Activated CD8-positive, alpha-beta memory T cell treated with anti-CD3 and anti-CD28 coated beads, Interleukin-2, amount 10 ng/mL, durations not matched to agents 7 days and 5 days (primary cell): Measurements from ENCODE around the gene CNPY1. TPM values are rescaled to one million over a fixed set of nuclear protein-coding genes. Genes with fewer than 3 reads are reported as not detected.

Experiments
- ATAC-seq: fragments of 150-1000 bp; cut with Tn5 transposase; one replicate; pipeline ENCODE4 v1.10.0; 2021; ENCODE audit warnings: moderate library complexity
- CTCF ChIA-PET: fragments of 350-600 bp; sonication (Branson Sonifier 250); formaldehyde crosslinking; loops from one replicate; lab custom pipeline; 2021; ENCODE audit warnings: antibody characterized with exemption; lab: Charles Lee
- DNase-seq: peaks from one replicate; pipeline ENCODE4 v3.0.0-alpha.2; 2020
- H3K27ac Mint-ChIP-seq: one replicate; pipeline ENCODE4 v1.8.0; 2021; ENCODE audit warnings: mild to moderate bottlenecking, mixed read lengths
- H3K27me3 Mint-ChIP-seq: one replicate; pipeline ENCODE4 v1.8.0; 2021; ENCODE audit warnings: mixed read lengths
- H3K36me3 Mint-ChIP-seq: one replicate; pipeline ENCODE4 v1.8.0; 2021; ENCODE audit warnings: mild to moderate bottlenecking, mixed read lengths
- H3K4me1 Mint-ChIP-seq: one replicate; pipeline ENCODE4 v1.8.0; 2021; ENCODE audit warnings: mixed read lengths
- H3K4me3 Mint-ChIP-seq: one replicate; pipeline ENCODE4 v1.8.0; 2021; ENCODE audit warnings: mild to moderate bottlenecking, moderate library complexity, mixed read lengths
- H3K9me3 Mint-ChIP-seq: one replicate; pipeline ENCODE4 v1.8.0; 2022; ENCODE audit warnings: low read depth, mixed read lengths
- total RNA-seq, 2 experiments: library from RNA; stranded (reverse); gene quantifications; one replicate each; pipeline ENCODE4 v1.2.3, GENCODE V29; 2021

The CNPY1 gene
- total RNA-seq, 2 experiments from 2014 or later = not detected

DNA sequence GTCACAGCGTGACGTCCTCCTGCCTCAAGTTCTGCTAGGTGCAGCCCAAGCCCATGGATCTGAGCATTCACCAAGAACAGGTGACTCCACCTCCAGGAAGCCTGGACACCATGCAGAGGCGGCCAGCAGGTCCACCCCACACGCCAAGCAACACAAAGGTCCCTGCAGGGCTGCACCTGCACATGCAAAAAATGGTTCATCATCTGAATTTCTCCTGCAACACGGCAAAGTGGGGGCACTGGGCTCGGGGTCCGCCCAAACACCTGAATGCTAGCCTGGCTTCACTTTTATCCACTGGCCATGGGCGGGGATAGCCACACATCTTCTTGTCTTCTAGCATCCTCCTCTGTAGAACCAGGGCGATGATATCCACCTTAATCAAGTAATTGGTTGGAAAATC is 28.9 kb downstream of the CNPY1 start:
- DNase-seq (no peak), ATAC-seq (no peak)
- CTCF ChIA-PET = no interaction called here
- no peaks in the 10 kb centered on the region for H3K9me3 Mint-ChIP-seq
- H3K27me3 Mint-ChIP-seq = peaks cover 48% of the 10 kb centered on the region
- no peaks in the 10 kb centered on the region for H3K36me3 Mint-ChIP-seq
- no peak overlapping the region for H3K27ac Mint-ChIP-seq
- H3K4me1 Mint-ChIP-seq = no peaks in the 10 kb centered on the region
- H3K4me3 Mint-ChIP-seq = no peak overlapping the region

DNA sequence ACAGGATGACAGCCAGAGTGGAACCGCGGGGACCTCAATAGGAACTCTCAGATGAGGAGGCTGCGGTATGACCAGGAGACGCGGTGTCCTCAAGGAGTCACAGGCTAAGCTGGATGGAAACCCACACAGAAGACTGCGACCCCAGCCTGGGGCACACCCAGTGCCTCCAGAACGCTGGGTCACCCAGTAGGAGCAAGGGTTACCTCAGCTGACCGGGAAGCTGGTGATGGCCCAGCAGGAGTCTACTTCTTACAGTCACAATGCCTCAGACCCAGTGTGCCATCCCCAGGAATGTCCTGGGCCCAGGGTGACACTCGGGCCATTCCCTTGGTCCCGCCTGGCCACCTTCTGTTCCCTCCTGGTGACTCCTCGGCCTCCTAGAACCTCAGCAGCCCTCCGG is 29.9 kb downstream of the CNPY1 start:
- Mint-ChIP-seq H3K9me3 (no peaks in the 10 kb centered on the region), H3K4me1 (no peaks in the 10 kb centered on the region)
- CTCF ChIA-PET = no interaction called here

DNA sequence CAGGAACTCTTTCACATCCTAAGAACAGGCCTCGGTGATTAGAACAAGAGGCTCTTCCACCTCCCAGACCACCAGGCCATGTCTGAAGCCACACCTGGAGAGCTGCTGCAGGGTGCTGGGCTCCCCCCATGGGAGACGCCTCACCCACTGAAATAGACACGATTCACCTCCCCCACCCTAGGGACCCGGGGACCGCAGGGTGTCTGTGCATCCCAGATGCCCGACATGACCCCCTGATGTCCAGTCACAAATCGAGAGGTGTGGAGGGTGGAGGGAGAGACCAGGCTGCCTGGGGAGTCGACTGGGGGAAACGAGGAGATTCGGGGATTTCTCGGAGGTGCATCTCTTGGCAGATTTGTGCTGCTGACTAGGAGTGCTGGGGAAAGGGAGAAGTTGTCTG is 31.0 kb downstream of the CNPY1 start:
- peaks cover 69% of the 10 kb centered on the region for H3K27me3 Mint-ChIP-seq

More for the DNA sequence above, 29.9 kb downstream of the CNPY1 start:
- H3K4me3 Mint-ChIP-seq = no peak overlapping the region
- DNase-seq = no peak
- peaks cover 57% of the 10 kb centered on the region for H3K27me3 Mint-ChIP-seq
- no peak overlapping the region for H3K27ac Mint-ChIP-seq
- H3K36me3 Mint-ChIP-seq = no peaks in the 10 kb centered on the region
- ATAC-seq = no peak

DNA sequence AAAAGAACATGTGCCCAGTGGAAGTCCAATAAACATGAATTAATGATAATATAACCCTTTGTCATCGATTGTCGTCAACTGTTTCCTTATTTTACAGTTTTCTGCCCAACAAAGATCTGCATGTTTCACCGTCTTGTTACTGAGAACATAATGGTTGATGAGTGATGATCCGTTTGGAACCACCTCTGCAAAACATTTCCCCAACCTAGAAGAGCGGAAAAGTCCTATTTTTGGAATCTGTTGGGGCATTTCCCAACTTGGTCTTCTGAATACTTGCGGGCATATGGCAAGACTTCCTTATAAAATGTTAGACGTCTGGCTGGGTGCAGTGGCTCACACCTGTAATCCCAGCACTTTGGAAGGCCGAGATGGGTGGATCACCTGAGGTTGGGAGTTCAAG is 32.1 kb downstream of the CNPY1 start:
- CTCF ChIA-PET = no interaction called here
- Mint-ChIP-seq H3K4me3 (no peak overlapping the region), H3K4me1 (peaks cover 5% of the 10 kb centered on the region), H3K27ac (no peak overlapping the region), H3K36me3 (peaks cover under 1% of the 10 kb centered on the region), H3K27me3 (peaks cover 68% of the 10 kb centered on the region), H3K9me3 (no peaks in the 10 kb centered on the region)
- DNase-seq (no peak), ATAC-seq (no peak)

More for the DNA sequence above, 31.0 kb downstream of the CNPY1 start:
- no peak overlapping the region for H3K27ac Mint-ChIP-seq
- CTCF ChIA-PET = no interaction called here
- no peak overlapping the region for H3K4me3 Mint-ChIP-seq
- H3K36me3 Mint-ChIP-seq = no peaks in the 10 kb centered on the region
- H3K9me3 Mint-ChIP-seq = no peaks in the 10 kb centered on the region
- peaks cover 1% of the 10 kb centered on the region for H3K4me1 Mint-ChIP-seq
- DNase-seq (no peak), ATAC-seq (no peak)

DNA sequence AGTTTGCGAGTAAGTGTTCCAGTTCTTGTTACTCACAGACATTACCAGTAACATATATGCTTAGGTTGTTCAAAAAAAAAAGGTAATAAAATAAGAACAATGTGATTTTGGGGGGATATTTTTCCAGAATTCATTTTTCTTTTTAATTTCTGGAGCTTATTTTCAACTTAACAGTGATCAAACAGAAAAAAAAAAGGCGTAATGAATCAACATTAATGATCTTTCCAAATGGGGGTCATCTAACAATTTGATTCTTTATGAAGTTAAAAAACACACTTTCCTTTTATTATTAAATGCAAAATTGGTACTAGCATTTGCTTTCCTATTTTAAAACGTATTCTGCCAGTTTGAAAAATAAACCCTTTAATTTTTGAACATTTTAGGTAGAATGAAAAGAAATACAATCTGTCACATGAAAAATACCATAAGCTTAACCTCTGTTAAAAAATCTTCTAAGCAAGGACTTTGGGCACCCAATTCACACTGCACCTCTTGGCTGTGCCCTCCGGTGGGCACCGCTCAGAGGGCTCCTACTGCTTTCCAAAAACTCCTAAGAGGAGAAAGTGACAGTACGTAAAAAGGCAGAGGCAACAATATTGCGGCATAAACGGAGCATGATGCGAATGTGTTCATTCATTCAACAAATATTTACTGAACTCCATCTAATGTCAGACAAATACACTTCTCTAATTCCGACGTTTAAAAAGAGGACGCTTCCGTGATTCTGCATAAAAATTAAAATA is 32.6 kb downstream of the CNPY1 start:
- Mint-ChIP-seq H3K27ac (no peak overlapping the region), H3K4me3 (no peak overlapping the region), H3K9me3 (no peaks in the 10 kb centered on the region), H3K27me3 (peaks cover 70% of the 10 kb centered on the region), H3K36me3 (peaks cover 2% of the 10 kb centered on the region), H3K4me1 (peaks cover 7% of the 10 kb centered on the region)
- no peak for ATAC-seq
- DNase-seq = no peak
- CTCF ChIA-PET = no interaction called here

DNA sequence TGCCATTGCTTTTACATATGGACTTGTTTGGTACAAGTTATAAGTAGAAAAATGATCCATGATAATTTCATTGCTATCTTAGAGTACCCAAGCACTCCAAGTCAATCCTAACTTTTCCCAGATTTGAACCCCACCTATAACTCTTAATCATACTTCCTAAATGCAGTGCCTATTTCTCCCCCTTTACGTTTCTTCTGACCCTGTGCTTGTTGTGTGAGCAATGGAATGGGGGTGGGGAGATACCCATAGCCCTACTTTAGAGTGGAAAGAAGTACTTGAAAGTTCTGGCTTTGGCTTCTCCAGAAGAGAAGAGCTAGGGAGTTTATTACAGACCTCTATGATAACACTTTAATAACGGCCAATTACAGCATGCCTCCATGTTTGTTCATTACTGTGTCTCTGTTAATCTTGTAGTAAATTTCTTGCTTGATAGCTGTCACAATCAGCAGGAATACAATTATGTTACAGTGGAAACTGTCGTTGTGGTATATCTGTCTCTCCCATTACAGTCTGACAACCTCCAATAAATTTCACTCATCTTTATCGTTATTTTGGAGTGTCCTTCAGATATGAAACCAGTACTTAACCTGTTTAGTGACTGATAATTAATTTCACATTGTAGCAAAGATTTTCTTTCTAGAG is 34.0 kb downstream of the CNPY1 start:
- Mint-ChIP-seq H3K27me3 (peaks cover 74% of the 10 kb centered on the region), H3K9me3 (no peaks in the 10 kb centered on the region), H3K4me1 (peaks cover 7% of the 10 kb centered on the region), H3K36me3 (peaks cover 2% of the 10 kb centered on the region), H3K4me3 (no peak overlapping the region), H3K27ac (no peak overlapping the region)
- CTCF ChIA-PET = no interaction called here
- no peak for ATAC-seq
- no peak for DNase-seq

DNA sequence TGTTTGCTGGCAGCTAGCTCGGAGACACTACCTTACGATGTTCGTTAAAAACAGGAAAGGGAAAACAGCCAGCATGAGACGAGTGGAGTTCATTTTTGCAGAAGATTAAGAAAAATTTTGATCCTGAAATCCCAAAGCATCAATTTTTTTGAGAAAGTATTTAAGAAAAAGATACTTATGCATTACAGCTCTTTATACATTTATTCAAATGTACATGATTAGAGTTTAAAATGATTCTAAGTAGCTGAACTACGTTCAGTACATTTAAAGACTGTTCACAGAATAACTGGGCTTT is 34.7 kb downstream of the CNPY1 start:
- no peak for ATAC-seq
- peaks cover 2% of the 10 kb centered on the region for H3K36me3 Mint-ChIP-seq

DNA sequence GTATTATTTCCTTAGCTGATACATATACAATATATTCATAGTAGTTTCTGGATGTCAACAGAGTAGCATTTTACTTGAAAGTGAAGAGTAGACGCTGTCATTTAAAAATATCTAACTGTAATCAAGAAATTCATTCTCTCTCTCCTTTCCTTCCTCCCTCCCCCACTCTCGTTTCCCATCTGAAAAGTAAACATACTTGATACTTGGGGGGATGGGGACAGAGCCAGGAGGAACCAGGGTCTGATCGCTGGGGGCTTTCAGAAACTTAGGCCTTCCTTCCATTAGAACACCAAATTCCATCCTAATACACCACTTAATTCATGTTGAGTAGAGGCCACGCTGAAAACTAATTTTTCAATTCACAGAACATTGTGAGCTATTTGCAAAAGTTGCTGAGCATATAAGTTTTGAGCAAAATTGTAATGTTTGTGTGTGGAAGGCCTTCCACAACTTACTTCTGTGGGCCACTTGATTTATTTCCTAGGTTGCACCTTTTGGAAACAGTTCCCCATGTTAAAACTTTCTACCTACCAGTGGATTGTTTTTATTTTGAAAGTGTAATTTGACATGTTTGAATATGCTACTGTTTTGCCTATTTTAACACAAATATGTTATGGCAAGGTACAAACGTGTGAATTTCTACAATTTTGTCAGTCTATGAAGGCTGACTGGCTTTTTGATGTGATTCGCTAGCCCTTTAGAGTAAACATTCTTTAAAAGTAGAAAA is 35.2 kb downstream of the CNPY1 start:
- peaks cover 2% of the 10 kb centered on the region for H3K36me3 Mint-ChIP-seq
- DNase-seq = no peak
- peaks cover 13% of the 10 kb centered on the region for H3K4me1 Mint-ChIP-seq
- CTCF ChIA-PET = no interaction called here
- no peak overlapping the region for H3K27ac Mint-ChIP-seq
- H3K9me3 Mint-ChIP-seq = no peaks in the 10 kb centered on the region
- peaks cover 80% of the 10 kb centered on the region for H3K27me3 Mint-ChIP-seq
- no peak for ATAC-seq
- no peak overlapping the region for H3K4me3 Mint-ChIP-seq

More for the DNA sequence above, 34.7 kb downstream of the CNPY1 start:
- H3K27ac Mint-ChIP-seq = no peak overlapping the region
- no peak for DNase-seq
- CTCF ChIA-PET = no interaction called here
- H3K4me3 Mint-ChIP-seq = no peak overlapping the region
- no peaks in the 10 kb centered on the region for H3K9me3 Mint-ChIP-seq
- H3K4me1 Mint-ChIP-seq = peaks cover 13% of the 10 kb centered on the region
- H3K27me3 Mint-ChIP-seq = peaks cover 77% of the 10 kb centered on the region

DNA sequence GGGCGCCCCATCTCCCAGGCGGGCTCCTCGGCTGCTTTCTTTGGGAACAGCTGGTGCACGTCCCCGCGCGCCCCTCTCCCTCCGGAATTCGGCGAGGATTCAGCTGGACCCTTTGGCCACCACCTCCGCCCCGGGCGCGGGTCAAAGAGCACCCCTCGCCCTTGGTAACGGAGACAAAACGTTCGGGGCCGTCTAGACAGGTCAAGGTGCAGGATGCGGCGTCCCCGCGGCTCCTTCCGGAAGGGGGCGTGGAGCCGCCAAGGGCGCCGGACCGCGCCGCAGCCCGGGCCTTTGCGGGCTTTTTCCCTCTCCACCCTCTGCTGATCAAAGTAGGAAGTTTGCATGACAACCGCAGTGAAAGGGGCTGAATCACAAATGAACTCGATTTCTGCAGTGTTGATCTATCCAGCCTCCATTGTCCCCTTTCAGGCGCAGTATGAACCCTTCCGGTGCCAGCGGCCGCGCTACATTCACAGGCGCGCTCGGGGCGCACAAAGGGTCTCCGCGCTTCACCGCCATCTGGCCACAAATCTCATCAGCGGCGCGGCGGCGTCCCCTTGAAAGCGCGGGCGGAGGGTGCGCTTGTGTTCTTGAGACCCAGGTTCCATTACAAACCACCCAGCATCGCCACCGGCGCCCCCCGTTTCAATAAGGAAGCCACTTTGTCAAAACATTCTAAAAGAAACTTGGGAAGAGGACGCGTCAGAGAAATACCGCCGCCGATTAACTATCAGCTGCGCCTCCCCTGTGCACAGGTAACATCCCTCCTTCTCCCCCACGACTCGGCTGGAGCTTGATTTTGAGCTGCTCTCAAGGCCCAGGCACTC is 36.4 kb downstream of the CNPY1 start:
- H3K4me1 Mint-ChIP-seq = peaks cover 13% of the 10 kb centered on the region
- peak overlapping the region; percentile 26 for H3K4me3 Mint-ChIP-seq
- peaks cover 82% of the 10 kb centered on the region for H3K27me3 Mint-ChIP-seq
- no peaks in the 10 kb centered on the region for H3K9me3 Mint-ChIP-seq
- DNase-seq (no peak), ATAC-seq (no peak)
- CTCF ChIA-PET = no interaction called here
- peaks cover 2% of the 10 kb centered on the region for H3K36me3 Mint-ChIP-seq
- H3K27ac Mint-ChIP-seq = peak overlapping the region; percentile 45

DNA sequence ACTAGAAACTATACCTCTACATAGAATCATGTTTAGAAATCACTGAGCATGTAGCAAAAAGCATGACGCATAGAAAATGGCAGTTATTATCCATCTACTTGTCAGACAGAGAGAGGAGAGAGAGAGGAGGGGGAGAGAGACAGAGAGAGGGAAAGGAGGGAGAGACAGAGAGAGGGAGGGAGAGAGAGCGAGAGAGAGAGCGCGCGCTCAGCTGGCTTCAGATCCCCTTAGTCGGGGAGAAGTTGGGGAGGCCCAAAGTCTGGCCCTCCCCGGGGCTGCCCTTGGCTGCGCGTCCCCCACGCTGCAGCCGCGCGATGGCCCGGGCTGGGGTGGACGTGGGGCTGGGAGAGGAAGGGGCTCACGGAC is 37.0 kb downstream of the CNPY1 start:
- H3K4me3 Mint-ChIP-seq = no peak overlapping the region
- ATAC-seq (no peak), DNase-seq (no peak)
- peaks cover 13% of the 10 kb centered on the region for H3K4me1 Mint-ChIP-seq
- H3K9me3 Mint-ChIP-seq = no peaks in the 10 kb centered on the region
- H3K27ac Mint-ChIP-seq = peak overlapping the region; percentile 54
- H3K36me3 Mint-ChIP-seq = peaks cover 2% of the 10 kb centered on the region
- H3K27me3 Mint-ChIP-seq = peaks cover 88% of the 10 kb centered on the region
- CTCF ChIA-PET = interaction anchor here (1.3 kb wide), 1 partner anchor 22 kb away, joined by 3 read pairs; no protein-coding TSS in a partner anchor

DNA sequence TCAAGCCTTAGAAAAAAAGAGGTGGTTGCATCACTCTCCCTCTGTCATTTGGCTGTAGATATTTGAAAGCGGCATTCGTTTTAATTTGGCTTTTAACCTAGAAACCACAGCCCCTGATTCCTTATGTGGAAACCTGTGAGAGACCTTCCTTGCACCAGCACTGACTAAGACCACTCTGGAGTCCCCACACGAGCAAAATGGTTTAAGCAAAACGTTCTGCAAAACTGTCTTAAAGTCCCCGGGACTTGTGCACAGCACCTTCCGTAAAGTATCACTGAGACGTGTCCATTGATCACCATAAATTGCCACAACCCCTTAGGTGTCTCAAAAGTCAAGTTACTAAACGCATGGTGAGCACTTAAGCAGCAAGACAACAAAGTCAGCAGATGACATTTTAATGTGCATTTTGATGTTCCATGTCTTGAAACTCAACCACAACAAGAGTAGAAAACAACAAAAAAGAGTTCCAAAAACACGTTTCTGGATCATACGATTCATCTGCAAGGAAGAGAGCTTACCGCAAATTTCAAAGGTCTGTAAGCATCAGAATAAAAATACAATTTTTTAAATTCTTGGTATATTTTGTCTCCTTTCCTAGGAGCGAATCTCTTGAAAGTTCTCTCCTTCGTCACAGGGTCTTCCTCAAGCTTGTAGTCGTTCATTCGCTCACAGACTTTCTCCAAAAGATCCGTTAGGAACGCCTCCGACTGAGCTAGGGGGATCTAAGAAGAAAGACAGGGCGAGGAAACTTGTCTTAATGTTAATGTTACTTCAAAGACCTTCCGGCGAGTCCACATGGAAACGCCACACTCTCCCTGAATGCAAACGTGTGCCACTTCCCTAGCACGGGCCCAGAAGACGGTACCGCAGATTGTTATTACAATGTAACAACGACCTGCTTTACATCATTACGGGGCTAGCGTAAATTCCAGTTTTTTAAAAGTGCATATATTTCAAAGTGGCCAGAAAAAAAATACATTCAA is 37.7 kb downstream of the CNPY1 start:
- H3K27me3 Mint-ChIP-seq = peaks cover 89% of the 10 kb centered on the region
- peaks cover 13% of the 10 kb centered on the region for H3K4me1 Mint-ChIP-seq
- DNase-seq = no peak
- no peaks in the 10 kb centered on the region for H3K9me3 Mint-ChIP-seq
- no peak overlapping the region for H3K4me3 Mint-ChIP-seq
- ATAC-seq = no peak
- CTCF ChIA-PET = interaction anchor here (1.3 kb wide), 1 partner anchor 23 kb away, joined by 3 read pairs; no protein-coding TSS in a partner anchor
- H3K36me3 Mint-ChIP-seq = peaks cover 2% of the 10 kb centered on the region
- H3K27ac Mint-ChIP-seq = peak overlapping the region; percentile 63

DNA sequence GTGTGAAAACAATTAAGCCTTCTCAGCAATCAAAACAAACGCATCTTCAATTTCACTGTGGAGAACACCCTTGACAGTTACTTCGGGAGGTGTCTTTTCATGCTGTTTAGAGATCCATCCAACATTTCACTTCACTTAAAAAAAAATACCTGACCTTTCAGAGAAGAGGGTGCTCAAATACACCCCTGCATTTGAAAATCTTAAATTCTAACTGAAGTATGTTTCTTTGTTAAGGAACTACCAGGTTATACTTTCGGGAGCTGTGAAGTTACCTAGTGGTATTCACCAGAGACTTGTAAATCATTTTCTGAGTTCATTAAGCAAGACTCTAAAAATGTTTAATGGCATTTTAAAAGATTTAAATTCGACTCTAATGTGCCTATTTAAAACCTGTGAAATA is 38.8 kb downstream of the CNPY1 start:
- CTCF ChIA-PET = no interaction called here
- no peak overlapping the region for H3K4me3 Mint-ChIP-seq

More for the DNA sequence above, 38.8 kb downstream of the CNPY1 start:
- H3K36me3 Mint-ChIP-seq = peaks cover 2% of the 10 kb centered on the region
- H3K4me1 Mint-ChIP-seq = peaks cover 16% of the 10 kb centered on the region
- H3K27ac Mint-ChIP-seq = no peak overlapping the region
- ATAC-seq = no peak
- H3K27me3 Mint-ChIP-seq = peaks cover 92% of the 10 kb centered on the region
- no peaks in the 10 kb centered on the region for H3K9me3 Mint-ChIP-seq
- no peak for DNase-seq
